ENCODE data around the gene XRCC4. TPM values are rescaled to one million over a fixed set of nuclear protein-coding genes. Genes with fewer than 3 reads are reported as not detected.
A peak's percentile ranks its signal among the peaks of the same experiment; 100 is the strongest.

Gene XRCC4
- 15.7 TPM for polyA plus RNA-seq (2012; ENCODE audit: low read depth, missing spikeins)

DNA sequence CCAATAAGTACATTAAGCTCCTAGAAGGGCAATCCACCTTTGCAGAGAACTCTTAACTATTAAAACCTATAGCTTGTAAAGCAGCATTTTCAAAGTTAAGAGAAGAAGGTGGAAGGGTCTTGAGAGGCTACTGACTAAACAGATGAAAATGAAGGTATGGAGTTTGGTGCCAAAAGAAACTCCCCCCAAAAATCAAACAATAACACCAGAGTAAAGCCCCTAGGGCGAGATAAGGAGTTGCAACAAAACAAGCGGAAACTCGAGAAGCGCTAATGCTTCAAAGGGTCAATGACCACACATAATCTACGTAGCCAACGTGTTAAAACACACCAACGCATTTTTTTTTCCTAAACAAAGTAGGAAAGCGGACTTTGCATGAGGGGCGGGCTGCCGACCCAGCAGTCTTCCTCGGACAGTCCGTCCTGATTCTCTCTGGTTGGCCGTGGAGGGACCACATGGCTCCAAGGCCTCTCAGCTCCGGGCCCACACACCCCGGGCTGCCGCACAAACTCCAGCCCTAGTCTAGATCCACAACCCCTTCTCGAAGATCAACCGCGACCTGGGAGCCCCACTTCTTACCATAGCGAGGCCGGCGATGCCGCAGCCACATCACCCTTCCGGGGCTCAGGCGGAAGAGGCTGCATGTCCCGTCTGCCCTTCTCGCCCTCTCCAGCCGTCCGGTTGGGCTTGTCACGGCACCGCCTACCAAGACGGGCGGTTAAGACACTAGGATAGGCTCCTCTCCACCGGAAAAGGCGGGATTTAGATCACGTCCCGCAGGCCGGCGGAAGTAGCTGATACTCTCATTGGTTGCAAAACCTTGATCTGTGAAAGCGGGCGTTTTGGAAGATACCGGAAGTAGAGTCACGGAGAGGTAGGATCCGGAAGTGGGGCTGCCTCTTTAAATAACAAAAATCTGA lies at the start of gene XRCC4, which contains the start of gene TMEM167A:
XRCC4 (plus strand) TSS at position 806 of the 920 bp plus-strand sequence. CDS start 27,373 bp downstream, outside the sequence.
TMEM167A (minus strand) TSS at position 653 of the 920 bp plus-strand sequence; CDS start at position 582, 71 bp downstream.
- FAIRE-seq: peak; percentile 99
- TF ChIP-seq TAF1 (IDR thresholded peaks at IDR 0.05; ENCODE audit: low read depth, low read length): peak; percentile 83
- TF ChIP-seq SPI1 (IDR thresholded peaks at IDR 0.05; ENCODE audit: low read depth, low read length): no peak
- peak; percentile 96 for TF ChIP-seq POLR2AphosphoS5 (IDR thresholded peaks at IDR 0.05; ENCODE audit: low read depth, low read length)
- TF ChIP-seq POU2F2 (IDR thresholded peaks at IDR 0.05; ENCODE audit: low read depth, low read length): peak; percentile 70
- TF ChIP-seq PAX5 (IDR thresholded peaks at IDR 0.05; ENCODE audit: insufficient read depth, low read length, severe bottlenecking): no peak
- TF ChIP-seq POLR2A (IDR thresholded peaks at IDR 0.05; ENCODE audit: low read depth, low read length): peak; percentile 95
- peak; percentile 57 for DNase-seq (ENCODE audit: insufficient read length, low spot score)

DNA sequence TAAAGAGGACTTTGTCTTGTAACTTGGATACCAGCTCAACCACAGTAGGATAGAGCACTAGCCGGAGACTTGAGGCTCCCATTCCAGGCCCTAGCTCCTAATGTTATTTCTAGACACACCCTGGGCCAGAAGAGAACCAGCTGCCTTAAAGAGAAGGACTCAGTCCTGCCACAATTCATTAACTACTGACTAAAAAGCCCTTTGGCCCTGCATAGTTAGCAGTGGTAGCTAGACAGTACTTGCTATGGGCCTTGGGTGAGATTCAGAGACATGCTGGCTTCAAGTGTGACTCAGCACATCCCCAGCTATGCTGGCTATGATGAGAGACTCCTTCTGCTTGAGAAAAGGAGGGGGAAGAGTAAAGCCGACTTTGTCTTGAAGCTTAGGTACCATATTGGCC lies 47.4 kb upstream of the XRCC4 start:
- FAIRE-seq (no peak), DNase-seq (ENCODE audit: insufficient read length, low spot score) (no peak)
- TF ChIP-seq POLR2A (IDR thresholded peaks at IDR 0.05; ENCODE audit: low read depth, low read length): no peak
- TF ChIP-seq SPI1 (IDR thresholded peaks at IDR 0.05; ENCODE audit: low read depth, low read length): no peak
- no peak for TF ChIP-seq POU2F2 (IDR thresholded peaks at IDR 0.05; ENCODE audit: low read depth, low read length)
- TF ChIP-seq POLR2AphosphoS5 (IDR thresholded peaks at IDR 0.05; ENCODE audit: low read depth, low read length): no peak
- no peak for TF ChIP-seq TAF1 (IDR thresholded peaks at IDR 0.05; ENCODE audit: low read depth, low read length)
- no peak for TF ChIP-seq PAX5 (IDR thresholded peaks at IDR 0.05; ENCODE audit: insufficient read depth, low read length, severe bottlenecking)

DNA sequence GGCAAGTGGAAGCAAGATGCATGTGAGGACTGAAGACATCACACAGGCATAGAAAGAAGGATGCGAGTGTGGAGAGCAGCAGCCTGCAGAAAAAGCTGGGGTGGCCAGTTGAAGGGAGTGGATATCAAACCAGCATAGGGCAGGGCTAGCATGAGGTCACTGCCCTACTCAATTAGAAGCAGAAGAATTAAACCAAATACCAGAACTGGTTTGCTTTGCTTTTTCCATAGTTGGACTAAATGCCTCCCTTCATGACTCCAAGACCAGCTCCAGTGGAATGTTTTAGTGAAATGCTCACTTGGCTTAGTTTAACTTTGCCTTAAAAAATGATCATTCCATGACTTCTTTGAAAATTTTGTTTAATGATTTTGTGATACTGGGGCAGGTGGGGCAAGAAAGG lies 46.0 kb upstream of the XRCC4 start:
- no peak for TF ChIP-seq POU2F2 (IDR thresholded peaks at IDR 0.05; ENCODE audit: low read depth, low read length)
- TF ChIP-seq POLR2A (IDR thresholded peaks at IDR 0.05; ENCODE audit: low read depth, low read length): no peak
- TF ChIP-seq PAX5 (IDR thresholded peaks at IDR 0.05; ENCODE audit: insufficient read depth, low read length, severe bottlenecking): no peak
- no peak for TF ChIP-seq TAF1 (IDR thresholded peaks at IDR 0.05; ENCODE audit: low read depth, low read length)
- no peak for TF ChIP-seq SPI1 (IDR thresholded peaks at IDR 0.05; ENCODE audit: low read depth, low read length)
- TF ChIP-seq POLR2AphosphoS5 (IDR thresholded peaks at IDR 0.05; ENCODE audit: low read depth, low read length): no peak
- DNase-seq (ENCODE audit: insufficient read length, low spot score) (no peak), FAIRE-seq (no peak)

DNA sequence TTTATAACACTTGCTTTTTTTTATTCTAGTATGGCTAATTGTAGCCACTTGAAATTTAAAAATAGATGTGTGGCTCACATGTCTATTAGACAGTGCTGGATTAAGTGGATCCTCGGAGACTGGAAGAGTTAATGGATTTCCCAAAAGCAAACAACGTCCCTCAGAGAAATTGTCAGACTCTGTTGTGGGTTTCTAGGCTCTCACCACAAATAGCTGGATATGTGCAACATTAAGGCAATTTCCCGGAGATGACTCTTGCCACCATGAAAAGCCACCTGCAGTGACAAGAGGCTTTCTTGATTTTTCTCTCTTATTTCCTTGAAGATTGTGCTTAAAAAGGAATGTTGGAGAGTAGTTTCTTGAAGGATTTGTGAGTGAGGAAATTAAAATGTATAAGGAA lies 43.3 kb upstream of the XRCC4 start:
- FAIRE-seq: no peak
- TF ChIP-seq TAF1 (IDR thresholded peaks at IDR 0.05; ENCODE audit: low read depth, low read length) (no peak), PAX5 (IDR thresholded peaks at IDR 0.05; ENCODE audit: insufficient read depth, low read length, severe bottlenecking) (no peak), POU2F2 (IDR thresholded peaks at IDR 0.05; ENCODE audit: low read depth, low read length) (no peak), SPI1 (IDR thresholded peaks at IDR 0.05; ENCODE audit: low read depth, low read length) (no peak), POLR2A (IDR thresholded peaks at IDR 0.05; ENCODE audit: low read depth, low read length) (no peak), POLR2AphosphoS5 (IDR thresholded peaks at IDR 0.05; ENCODE audit: low read depth, low read length) (no peak)
- DNase-seq (ENCODE audit: insufficient read length, low spot score): no peak

DNA sequence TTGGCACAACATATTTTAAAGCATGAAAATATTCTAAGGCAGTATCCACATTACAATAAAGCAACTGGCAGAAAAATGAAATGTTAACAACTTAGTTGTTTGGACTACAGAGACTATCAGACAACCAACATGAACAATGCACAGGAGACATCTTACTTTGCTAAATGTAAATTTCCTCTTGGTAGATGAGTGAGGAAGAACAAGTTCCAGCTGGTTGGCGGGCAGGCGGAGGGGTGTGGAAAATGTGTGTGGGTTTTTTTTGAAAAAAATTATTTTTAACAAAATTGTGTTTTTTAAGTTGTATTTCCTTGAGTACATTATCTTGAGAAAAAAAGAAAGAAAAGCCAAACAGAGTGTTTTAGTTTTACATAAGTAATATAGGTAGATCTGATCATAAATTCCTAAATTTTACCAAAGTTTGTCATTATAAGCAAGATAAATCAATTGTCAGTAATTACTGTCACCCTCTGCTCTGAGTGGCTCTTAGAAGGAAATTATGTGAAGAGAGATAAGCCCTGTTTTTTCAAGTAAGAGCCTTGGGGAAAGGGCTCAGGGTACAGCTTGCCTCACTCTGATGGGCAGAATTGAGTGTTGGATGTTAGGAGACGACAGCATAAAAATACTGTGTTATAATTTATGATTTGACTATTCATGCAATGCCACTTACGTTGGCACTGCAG lies 42.7 kb upstream of the XRCC4 start:
- FAIRE-seq (no peak), DNase-seq (ENCODE audit: insufficient read length, low spot score) (no peak)
- TF ChIP-seq POU2F2 (IDR thresholded peaks at IDR 0.05; ENCODE audit: low read depth, low read length) (no peak), TAF1 (IDR thresholded peaks at IDR 0.05; ENCODE audit: low read depth, low read length) (no peak), POLR2AphosphoS5 (IDR thresholded peaks at IDR 0.05; ENCODE audit: low read depth, low read length) (no peak), PAX5 (IDR thresholded peaks at IDR 0.05; ENCODE audit: insufficient read depth, low read length, severe bottlenecking) (no peak), POLR2A (IDR thresholded peaks at IDR 0.05; ENCODE audit: low read depth, low read length) (no peak), SPI1 (IDR thresholded peaks at IDR 0.05; ENCODE audit: low read depth, low read length) (no peak)

DNA sequence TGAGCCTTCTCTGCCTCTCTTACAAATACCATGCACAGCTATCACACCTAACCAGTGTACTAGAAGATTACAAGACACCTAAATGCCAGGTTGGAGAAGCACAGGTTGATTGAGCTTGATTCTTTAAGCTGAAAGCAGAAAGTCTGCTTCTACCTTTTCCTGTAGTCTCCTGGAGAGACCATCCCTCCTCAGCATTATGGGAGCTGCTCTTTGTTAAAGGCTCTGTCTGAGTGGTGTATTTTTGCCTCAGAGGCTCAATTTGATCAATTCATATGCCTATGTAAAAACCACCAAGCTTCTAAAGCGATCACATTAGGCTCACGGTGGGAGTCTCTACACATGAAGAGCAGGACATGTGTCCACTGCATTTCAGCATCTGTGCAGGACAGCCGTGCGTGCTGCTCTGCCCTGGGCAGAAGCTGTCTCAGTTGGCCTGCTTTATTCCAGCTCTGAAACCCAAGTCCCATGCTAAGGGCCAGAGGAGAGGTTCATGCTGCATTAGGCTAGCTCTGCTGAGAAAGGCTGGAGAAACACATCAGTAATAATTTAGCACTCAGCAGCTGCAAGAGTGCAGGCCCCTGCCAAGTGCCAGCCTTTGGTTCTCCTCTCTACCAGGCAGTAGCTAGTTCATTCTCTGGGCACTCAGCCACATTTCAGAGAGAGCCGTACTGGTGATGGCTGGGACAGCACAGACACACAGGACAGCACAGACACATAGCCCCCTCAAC lies 41.8 kb upstream of the XRCC4 start:
- no peak for TF ChIP-seq POLR2A (IDR thresholded peaks at IDR 0.05; ENCODE audit: low read depth, low read length)
- no peak for TF ChIP-seq SPI1 (IDR thresholded peaks at IDR 0.05; ENCODE audit: low read depth, low read length)
- TF ChIP-seq PAX5 (IDR thresholded peaks at IDR 0.05; ENCODE audit: insufficient read depth, low read length, severe bottlenecking): no peak
- no peak for TF ChIP-seq POLR2AphosphoS5 (IDR thresholded peaks at IDR 0.05; ENCODE audit: low read depth, low read length)
- TF ChIP-seq TAF1 (IDR thresholded peaks at IDR 0.05; ENCODE audit: low read depth, low read length): no peak
- no peak for TF ChIP-seq POU2F2 (IDR thresholded peaks at IDR 0.05; ENCODE audit: low read depth, low read length)
- FAIRE-seq (no peak), DNase-seq (ENCODE audit: insufficient read length, low spot score) (no peak)

DNA sequence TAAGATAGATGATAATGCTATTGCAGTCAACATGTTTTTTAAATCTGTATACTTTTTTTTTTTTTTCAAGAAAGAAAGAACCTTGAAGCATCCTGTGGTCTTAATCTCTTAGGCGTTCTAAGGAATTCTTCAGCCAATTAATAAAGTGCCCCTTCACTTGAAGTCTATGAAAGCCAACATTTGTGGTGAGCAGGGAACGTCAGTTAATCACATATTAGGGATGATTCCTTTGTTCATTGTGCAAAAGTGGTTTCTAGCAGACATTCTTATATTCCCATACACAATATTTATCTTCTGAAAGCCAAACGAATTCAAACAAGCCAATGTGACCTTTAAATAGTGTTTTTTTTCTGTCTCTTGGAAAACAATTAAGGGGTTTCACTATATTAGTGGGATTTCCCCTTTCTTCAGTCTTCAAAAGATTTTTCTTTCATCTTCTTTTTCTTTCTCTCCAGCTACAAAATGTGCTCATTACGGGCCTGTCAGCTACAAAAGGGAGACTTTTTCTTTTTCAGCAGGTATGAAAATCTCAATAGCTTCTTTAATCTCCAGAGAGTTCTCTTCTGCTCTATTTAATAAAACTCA lies 40.3 kb upstream of the XRCC4 start:
- FAIRE-seq (no peak), DNase-seq (ENCODE audit: insufficient read length, low spot score) (no peak)
- TF ChIP-seq SPI1 (IDR thresholded peaks at IDR 0.05; ENCODE audit: low read depth, low read length) (no peak), POLR2A (IDR thresholded peaks at IDR 0.05; ENCODE audit: low read depth, low read length) (no peak), PAX5 (IDR thresholded peaks at IDR 0.05; ENCODE audit: insufficient read depth, low read length, severe bottlenecking) (no peak), POU2F2 (IDR thresholded peaks at IDR 0.05; ENCODE audit: low read depth, low read length) (no peak), TAF1 (IDR thresholded peaks at IDR 0.05; ENCODE audit: low read depth, low read length) (no peak), POLR2AphosphoS5 (IDR thresholded peaks at IDR 0.05; ENCODE audit: low read depth, low read length) (no peak)

DNA sequence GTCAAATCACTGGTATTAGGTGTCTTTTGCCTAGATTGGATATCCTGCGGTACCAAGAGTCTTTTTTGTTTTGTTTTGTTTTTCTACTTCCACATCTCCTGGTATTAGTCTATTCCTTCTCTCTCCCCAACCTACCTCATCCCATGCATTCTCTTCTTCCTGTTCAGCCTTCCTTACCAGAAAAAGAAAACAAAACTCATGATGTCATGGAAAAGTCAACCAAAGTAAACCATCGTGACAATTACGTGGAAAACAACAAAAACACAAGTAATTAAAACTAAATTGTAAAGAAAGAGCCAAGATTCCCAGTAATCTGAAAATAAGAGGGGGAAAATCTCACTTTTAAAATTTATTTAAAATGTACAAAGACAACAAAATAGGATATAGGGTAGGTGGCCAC lies 38.4 kb upstream of the XRCC4 start:
- DNase-seq (ENCODE audit: insufficient read length, low spot score): no peak
- FAIRE-seq: no peak
- no peak for TF ChIP-seq SPI1 (IDR thresholded peaks at IDR 0.05; ENCODE audit: low read depth, low read length)
- no peak for TF ChIP-seq TAF1 (IDR thresholded peaks at IDR 0.05; ENCODE audit: low read depth, low read length)
- TF ChIP-seq POLR2AphosphoS5 (IDR thresholded peaks at IDR 0.05; ENCODE audit: low read depth, low read length): no peak
- no peak for TF ChIP-seq PAX5 (IDR thresholded peaks at IDR 0.05; ENCODE audit: insufficient read depth, low read length, severe bottlenecking)
- TF ChIP-seq POLR2A (IDR thresholded peaks at IDR 0.05; ENCODE audit: low read depth, low read length): no peak

Data from GM12891 (cell line).